Skin epidermis (tissue), 12 donors: ENCODE measurements around the gene MRPL23.

Source experiments
- H3K27ac ChIP-seq, 21 experiments: fragments of 200-600 bp; sonication (generic) in 11 of 21; one replicate each; pipeline ENCODE4 v1.5.0; 2020; ENCODE audit warnings: mild to moderate bottlenecking in 3 of 21, inconsistent platforms in 2 of 21, moderate library complexity in 2 of 21
- H3K4me3 ChIP-seq, 7 experiments: fragments of 200-600 bp; sonication (generic) in 2 of 7; one replicate each; pipeline ENCODE4 v1.5.0; 2020; ENCODE audit warnings: inconsistent platforms in 2 of 7, mild to moderate bottlenecking in 2 of 7, moderate library complexity in 1 of 7

MRPL23 gene

DNA sequence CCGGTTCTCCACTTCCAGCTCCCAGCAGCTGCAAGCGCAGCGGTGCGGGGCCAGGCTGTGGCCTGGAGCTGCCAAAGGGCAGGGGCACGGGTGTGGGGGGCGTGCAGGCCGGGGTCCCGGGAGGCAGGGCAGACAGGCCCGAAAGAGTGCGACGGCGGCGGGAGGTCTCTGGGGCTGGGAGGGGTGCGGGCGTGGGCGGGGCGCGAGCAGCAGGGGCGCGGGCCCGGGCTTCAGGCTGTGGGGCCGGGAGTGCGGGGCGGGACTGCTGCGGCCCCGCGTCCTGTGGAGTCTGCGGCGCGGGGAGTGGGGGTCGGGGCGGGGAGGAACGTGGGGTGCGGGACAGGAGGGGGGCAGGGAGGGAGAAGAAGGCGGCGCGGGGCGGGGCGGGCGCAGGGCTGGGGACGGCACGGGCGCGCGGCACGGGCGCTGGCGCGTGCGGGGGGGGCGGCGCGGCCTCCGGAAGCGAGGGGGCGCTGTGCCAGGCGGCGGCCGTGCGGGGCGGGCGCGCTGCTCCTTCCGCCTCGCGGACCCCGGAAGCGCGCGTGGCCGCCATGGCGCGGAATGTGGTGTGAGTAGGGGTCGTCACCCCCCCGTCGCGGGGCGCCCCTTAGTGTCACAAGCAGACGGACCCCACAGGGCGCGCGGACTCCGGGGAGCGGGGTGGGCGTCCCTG lies at the start of gene MRPL23:
TSS of gene MRPL23 (plus strand) at position 521 of the 673 bp plus-strand sequence. CDS start at position 552, 31 bp downstream.
- Histone ChIP-seq H3K4me3 (no peak within 1 kb of the TSS), H3K27ac (no peak within 1 kb of the TSS)

DNA sequence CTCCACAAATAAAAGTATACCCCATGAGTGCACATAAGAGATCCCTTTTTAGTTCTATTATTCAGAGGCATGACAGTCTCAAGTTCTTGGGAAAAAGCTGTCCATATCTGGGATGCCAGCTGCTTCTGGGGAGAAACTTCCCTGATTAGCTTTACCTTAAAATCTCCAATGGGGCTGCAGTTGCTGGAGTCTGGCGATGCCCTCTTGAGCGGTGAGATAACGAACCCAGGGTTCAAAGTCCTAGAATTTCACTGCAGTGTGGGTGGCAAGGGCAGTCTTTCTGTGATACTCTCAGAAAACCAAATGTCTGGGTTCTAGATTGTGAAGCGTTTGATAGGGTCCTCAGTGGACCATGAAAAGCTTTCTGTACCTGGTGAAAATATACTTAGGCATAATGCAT lies 48.0 kb upstream of the MRPL23 start:
- H3K27ac ChIP-seq: no peak overlapping the region
- no peak overlapping the region for H3K4me3 ChIP-seq

DNA sequence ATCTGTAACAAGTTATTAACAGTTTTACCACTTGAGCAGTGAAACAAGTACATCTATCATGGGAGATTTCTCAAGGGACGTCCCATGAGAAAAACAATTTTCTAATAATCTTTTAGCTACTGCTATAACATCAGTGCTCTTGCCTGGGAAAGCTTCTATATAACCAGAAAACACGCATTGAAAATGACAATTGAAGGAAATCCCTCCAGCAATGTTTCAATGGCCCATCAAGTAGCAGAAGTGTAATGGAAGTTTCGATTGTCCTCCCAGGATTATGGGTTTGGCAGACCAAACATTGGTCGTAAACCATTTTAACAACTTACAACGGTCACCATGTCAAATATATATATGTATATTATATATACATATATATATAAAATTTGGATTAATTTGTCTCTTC lies 47.4 kb upstream of the MRPL23 start:
- Histone ChIP-seq H3K27ac (no peak overlapping the region), H3K4me3 (no peak overlapping the region)

DNA sequence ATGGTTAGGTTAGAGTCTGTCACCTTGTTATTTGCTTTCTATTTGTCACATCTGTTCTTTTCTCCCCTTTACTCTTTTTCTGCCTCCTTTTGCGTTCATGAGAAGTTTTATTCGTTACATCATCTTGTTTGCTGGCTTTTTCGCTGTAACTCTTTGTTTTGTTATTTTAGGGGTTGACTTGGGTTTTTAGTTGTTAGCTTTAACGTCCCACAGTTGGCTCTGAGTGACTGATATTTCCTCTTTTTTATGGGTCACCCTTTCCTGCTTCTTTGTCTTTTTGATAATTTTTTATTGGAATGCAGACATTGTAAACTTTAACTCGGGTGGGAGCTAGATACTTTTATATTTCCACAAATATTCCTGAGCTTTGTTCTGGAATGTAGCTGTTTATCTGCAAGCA lies 41.0 kb upstream of the MRPL23 start:
- Histone ChIP-seq H3K27ac (peak overlapping the region in 5 of 21 experiments; percentile 44 to 74 (median 49)), H3K4me3 (no peak overlapping the region)

DNA sequence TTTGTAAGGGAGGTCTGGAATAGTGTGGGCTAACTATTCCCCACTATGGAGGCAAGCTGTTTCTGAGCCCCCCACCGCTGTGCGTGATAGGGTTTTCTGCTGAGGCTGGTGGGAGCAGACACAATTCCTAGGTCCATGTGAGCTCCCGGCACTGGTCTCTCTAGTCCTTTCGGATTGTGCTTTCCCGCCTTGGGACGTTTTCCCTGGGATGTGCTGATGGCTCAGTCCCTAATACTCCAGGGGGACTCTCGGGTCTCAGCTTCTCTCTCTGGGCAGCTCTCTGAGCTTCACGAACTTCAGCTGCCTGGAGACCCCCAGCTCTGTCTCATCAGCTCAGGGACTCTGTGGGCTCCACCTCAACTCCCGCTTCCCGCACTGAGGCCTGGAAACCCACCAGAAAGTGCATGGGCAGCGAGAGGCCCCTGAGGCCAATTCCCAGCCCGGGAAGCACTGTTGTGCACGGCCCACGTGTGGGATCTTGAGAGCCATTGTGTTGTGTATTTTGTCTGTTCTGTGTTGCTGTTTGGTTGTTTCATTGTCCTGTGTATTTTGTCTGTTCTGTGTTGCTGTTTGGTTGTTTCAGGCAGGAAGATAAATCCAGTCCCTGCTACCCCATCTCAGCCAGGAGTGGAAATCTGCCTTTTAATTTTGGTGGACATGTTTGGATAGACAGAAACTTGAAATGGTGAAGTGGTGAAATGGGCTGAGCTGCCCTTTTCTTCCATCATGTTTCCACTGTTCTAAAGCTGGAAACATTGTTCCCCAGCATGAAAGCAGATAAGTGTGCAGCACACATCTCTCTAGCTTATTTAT lies 40.3 kb upstream of the MRPL23 start:
- H3K4me3 ChIP-seq: no peak overlapping the region
- peak overlapping the region in 6 of 21 experiments; percentile 11 to 74 (median 46) for H3K27ac ChIP-seq

DNA sequence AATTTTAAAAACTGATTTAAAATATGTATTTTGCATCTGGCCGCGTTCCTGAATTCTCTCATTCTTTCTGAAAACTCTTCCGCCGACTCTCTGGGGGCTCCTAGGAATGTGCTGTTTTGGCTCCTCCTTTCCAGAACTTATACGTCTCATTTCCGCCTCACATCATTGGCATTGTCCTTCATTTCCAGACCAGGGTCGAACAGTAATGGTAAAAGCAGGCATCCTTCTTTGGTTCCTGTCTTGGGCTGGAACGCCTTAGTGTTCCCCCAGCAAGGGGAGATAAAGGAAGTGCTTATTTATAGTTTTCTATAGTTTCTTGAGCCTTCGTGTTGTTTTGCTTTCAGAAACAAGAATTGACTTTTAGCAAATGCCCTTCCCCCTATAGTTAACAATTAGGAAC lies 38.5 kb upstream of the MRPL23 start:
- no peak overlapping the region for H3K4me3 ChIP-seq
- peak overlapping the region in 6 of 21 experiments; percentile 4 to 71 (median 44) for H3K27ac ChIP-seq

DNA sequence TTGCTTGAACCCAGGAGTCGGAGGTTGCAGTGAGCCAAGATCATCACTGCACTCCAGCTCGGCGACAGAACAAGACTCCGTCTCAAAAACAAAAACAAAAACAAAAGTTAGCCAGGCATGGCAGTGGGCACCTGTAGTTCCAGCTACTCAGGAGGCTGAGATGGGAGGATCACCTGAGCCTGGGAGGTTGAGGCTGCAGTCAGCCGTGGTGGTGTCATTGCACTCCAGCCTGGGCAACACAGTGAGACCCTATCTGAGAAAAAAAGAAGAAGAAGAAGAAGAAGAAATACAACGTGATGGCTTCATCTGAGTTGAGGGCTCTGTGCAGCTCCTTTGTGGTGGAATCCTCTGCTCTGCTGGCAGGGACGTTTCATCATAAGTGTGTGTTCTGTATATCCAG lies 37.6 kb upstream of the MRPL23 start:
- Histone ChIP-seq H3K4me3 (no peak overlapping the region), H3K27ac (peak overlapping the region in 3 of 21 experiments; percentile 5 to 43 (median 39))

DNA sequence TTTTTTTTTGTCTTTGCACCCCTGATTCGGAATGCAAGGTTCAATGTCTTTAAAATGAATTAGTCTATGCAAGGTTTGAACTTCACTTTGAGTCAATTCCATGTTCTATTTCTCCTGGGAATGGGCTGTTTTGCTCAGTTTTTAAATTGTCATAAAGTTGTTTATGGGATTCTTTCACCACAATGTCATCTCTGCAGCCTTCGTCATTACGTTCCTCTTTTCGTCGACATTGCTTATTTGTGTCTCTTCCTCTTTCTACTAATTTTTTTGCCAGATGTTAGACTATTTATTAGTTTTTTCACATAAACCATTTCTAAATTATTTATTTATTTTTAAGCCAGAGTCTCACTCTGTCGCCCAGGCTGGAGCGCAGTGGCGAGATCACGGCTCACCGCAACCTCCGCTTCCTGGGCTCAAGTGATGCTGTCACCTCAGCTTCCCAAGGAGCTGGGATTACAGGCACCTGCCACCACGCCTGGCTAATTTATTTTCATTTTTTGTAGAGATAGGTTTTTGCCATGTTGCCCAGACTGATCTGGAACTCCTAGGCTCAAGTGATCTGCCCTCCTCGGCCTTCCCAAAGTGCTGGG lies 34.7 kb upstream of the MRPL23 start:
- Histone ChIP-seq H3K4me3 (no peak overlapping the region), H3K27ac (no peak overlapping the region)

DNA sequence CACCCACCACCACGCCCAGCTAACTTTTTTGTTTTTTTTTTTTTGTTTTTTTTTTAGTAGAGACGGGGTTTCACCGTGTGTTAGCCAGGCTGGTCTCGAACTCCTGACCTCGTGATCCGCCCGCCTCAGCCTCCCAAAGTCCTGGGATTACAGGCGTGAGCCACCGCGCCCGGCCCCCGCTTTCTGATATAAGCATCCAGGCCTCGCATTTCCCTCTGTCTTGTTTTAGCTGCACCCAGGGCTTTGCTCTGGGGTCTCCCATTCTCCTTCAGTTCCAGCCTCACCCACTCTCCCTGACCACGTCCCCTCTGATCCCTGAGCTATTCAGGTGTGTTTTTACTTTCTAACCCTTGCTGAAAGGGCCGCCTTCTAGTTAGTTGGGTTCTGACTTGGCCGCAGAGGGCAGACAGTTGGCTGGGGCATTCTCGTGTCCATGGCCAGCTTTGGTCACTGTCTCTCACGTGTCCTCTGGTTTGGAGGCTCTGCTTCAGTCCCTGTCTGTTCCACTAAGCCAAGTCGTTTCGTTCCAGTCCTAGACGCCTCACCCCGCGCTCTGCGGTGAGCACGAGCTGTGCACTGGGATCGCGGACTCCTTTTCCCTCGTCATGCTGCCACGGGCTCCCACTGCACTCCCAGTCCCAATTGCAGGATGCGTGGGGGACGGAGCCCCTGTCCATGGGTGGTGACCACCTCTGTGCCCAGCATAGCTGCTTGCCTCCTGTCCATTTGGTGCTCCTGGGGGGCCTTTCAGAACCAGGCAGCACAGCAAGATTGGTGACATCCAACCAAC lies 33.7 kb upstream of the MRPL23 start:
- H3K27ac ChIP-seq: no peak overlapping the region
- H3K4me3 ChIP-seq: no peak overlapping the region

DNA sequence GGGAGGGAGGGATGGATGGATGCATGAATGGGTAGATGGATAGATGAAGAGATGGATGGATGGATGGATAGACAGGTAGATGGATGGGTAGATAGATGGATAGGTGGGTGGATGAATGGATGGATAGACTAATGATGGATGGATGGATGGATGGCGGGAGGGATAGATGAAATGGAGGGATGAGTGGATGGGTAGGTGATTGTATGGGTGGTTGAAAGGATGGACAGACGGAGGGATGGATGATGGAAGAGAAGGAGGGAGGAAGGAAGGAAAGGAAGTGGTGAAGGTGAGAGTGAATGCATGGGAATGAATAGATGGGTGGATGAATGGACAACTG lies 31.4 kb upstream of the MRPL23 start:
- Histone ChIP-seq H3K27ac (no peak overlapping the region), H3K4me3 (no peak overlapping the region)

DNA sequence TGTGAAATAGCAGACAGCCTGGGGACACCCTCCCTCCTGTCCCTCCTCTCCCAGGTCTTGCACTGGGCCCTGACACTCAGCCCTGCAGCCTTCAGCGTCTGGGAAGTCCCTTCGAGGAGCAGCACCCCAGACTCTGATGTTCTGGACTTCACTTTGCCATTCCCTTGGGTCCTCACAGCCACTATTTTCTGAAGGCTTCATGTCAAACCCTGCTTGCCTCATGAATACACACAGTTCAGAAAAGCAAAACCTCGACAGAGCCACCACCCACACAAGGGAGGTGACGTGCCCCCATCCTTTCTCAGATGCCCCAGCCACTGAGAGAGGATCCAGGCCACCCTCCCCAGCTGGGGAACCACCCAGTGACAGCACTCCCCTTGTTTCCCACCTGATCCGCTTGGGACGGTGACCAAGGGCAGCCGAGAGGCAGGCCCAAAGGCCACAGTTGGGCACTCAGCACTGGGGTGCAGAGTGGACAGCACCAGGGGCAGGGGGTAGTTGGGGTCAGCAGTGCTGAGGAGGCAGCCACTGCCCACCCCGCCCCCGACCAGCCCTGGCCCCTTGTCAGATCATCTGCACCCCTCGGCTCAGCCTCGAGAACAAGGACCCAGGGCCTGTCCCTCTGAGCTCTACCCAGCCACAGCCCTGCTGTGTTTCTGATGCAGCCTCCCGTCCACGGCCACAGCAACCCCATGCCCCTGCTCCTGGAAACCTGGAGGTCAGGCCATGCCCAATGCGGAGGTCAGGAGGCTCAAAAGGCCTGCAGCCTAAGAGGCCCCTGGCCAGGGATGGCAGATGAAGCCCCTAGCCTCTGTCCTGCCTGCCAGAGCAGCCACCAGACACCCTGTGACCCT lies 30.8 kb upstream of the MRPL23 start:
- no peak overlapping the region for H3K27ac ChIP-seq
- no peak overlapping the region for H3K4me3 ChIP-seq

DNA sequence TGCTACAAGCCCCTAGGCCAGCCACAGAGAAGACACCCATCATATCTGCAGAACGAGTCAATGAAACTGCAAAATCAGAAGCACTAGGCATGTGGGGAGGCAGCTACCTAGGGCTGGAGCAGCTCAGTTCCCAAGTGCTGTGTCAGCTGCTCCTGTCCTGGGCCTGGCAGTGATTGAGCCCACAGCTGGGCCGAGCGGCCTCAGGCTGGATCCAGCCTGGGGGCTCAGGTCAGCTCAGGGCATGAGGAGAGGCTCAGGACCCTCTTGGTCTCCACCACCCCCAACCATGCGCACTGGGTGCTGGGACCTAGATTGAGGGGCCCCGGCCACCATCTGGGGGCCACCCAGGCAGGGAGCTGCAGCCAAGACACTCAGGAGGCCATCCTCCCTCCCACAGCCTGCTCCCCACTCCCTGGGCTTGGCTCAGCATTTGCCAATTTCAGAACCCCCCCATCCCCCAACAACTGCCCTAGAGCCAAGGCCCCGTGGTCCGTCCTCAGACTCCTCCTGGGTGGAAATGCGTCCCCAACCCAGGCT lies 30.1 kb upstream of the MRPL23 start:
- no peak overlapping the region for H3K4me3 ChIP-seq
- H3K27ac ChIP-seq: no peak overlapping the region

DNA sequence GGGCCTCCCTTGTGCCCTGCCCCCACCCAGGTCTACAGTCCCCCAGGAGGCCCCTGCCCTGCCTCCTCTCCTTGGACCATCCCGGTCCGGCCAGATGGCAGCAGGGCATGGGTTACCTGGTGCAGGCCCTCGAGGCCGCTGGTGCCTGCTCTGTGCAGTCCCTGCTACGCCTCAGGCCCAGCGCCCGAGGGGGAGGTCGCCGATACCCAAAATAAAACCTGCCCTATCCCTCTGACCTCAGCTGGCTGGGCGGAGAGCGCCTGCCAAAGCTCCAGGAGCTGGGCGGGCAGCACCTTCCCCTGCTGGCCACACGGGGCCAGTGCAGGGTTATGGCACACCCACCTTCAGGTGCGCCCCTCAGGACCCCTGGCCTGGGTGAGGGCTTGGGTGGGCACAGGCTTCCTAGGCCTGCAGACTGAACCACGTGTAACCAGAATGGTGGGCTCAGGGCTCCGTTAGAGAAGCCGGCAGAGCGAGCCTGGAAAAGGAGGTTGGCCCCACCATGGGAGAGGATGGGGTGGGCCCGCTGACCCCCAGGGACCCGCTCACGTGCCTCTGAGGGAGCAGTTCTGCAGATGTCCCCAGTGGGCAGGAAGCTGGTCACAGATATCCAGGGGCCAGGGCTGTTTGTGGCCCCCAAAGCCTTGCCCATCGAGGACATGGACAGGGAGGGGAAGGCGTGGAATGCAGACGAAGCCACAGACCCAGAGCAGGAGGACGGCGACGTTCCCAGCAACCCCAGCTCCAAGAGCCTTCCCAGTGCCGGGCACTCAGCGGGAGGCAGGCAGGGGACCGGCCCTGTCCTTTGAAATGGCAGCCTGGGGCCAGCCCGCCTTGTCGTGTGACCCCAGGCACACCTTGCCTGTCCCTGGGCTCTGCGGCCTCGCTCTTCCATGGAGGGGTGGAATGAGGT lies 29.4 kb upstream of the MRPL23 start:
- no peak overlapping the region for H3K27ac ChIP-seq
- H3K4me3 ChIP-seq: no peak overlapping the region

DNA sequence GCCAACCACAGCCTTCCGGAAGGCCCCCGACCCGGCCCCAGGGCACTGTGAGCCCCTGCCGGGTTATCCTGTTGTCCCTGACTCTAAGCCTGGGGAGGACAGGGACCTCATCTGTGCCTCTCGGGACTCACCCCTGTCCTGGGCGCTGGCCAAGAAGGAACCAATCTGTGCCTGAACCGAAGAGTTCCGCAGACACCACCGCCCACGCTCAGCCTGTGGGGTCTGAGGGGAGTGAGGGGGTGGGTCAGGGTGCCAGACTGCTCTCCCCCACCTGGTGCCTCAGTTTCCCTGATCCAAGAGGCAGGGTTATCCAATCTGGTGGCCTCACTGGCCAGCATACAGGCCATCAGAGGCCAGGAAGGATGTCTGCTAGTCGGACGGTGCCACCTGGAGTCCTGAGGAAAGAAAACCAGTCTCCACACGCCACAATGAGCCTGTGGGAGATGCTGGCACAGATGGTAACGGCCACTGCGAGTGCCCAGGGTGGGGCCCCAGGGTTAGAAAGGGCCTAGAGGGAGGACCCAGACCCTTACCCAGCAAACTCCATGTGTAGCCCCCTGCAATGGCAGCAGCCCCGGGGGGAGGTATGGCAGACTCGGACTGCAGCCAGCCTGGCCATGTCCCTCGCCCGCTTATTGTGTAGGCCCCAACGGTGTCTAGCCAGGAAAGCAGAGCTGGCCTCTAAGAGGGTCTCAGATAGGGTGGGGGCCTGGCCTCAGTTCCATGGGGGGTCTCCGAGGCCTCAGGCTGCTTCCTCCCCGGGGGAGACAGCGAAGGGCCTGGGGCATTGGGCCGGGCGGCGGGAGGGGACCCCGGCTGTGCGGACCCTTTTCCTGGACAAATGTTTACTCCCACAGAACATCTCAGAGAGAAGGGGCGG lies 28.5 kb upstream of the MRPL23 start:
- H3K27ac ChIP-seq: no peak overlapping the region
- H3K4me3 ChIP-seq: no peak overlapping the region

DNA sequence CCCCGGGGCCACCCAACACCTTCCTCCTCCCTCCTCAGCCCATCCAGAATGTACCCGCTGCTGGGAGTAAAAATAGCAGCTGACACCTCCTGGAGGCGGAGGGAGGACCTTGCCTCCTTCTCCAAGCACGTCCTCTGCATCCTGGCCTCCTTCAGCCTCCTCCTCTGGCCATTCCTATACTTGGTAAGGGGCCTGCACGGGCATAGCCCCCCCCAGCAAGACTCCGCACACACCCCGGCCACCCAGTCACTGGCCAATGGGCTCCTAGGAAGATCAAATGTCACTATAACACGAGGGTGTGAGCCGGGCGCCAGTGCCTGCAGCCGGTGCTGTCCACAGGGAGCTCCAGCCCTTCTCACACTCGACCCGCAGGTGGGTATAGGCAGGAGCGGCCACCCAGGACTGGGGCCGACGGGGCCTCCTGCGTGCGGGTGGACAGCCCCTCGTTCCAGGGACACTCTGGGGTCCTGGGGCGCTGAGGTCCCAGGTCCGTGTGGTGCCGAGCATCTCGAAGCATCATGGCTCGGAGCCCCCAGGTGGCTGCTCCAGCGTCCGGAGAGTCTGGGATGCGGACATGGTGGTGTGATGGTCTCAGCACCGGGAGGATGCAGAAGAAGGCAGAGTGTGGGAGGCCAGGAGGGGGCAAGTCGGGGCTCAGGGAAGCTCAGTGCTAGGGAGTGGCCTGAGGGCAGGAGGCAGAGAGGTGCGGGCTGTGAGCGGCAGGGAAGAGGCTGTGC lies 27.6 kb upstream of the MRPL23 start, which contains the start of gene TNNT3:
TSS of gene TNNT3 (plus strand) at position 313 of the 737 bp plus-strand sequence. CDS start 3,172 bp downstream, outside the sequence.
- H3K4me3 ChIP-seq: no peak within 1 kb of the TSS
- H3K27ac ChIP-seq: no peak within 1 kb of the TSS
